HEK293 (cell line): ENCODE measurements around the gene SLX1A.
"Not testable (repeated sequence)": the region's sequence is repeated elsewhere in the genome, so short reads cannot be mapped to it uniquely, and the experiment has no call there.

ENCODE experiments used
- CTCF ChIA-PET: fragments of 350-600 bp; formaldehyde crosslinking; extraction: SDS; loops from one replicate; lab custom pipeline; 2021; ENCODE audit warnings: antibody characterized with exemption; lab: Yijun Ruan, JAX
- POLR2A ChIA-PET: fragments of 300-600 bp; formaldehyde crosslinking; extraction: SDS; loops from one replicate; lab custom pipeline; 2020; ENCODE audit warnings: antibody characterized with exemption, inconsistent platforms; lab: Yijun Ruan, JAX
- H3K27ac ChIP-seq: fragments of 200-500 bp; sonication (Bioruptor generic); 2 replicates; pipeline ENCODE4 v1.5.1; 2014; ENCODE audit warnings: low read depth, low read length, control low read depth, inconsistent platforms; ENCODE audit errors: extremely low read depth
- H3K36me3 ChIP-seq, 2 experiments: fragments of 200-500 bp in 1 of 2; sonication (Bioruptor generic) in 1 of 2; 1 replicate in 1 of 2; 2 replicates in 1 of 2; pipeline ENCODE4 v1.5.1; 2014 to 2017; ENCODE audit warnings: inconsistent platforms in 2 of 2, low read length in 2 of 2; ENCODE audit not compliant: control insufficient read depth in 2 of 2, insufficient read depth in 1 of 2
- H3K4me1 ChIP-seq: fragments of 200-500 bp; sonication (Bioruptor generic); 2 replicates; pipeline ENCODE4 v1.5.1; 2014; ENCODE audit warnings: mild to moderate bottlenecking, low read length, inconsistent platforms; ENCODE audit not compliant: control insufficient read depth, insufficient read depth
- H3K4me3 ChIP-seq: 2 replicates; pipeline ENCODE4 v1.5.1; 2011; ENCODE audit warnings: low read depth, mild to moderate bottlenecking, control low read depth, low read length, moderate library complexity
- H3K9me3 ChIP-seq: fragments of 200-500 bp; sonication (Bioruptor generic); 2 replicates; pipeline ENCODE4 v1.5.1; 2014; ENCODE audit warnings: low read depth, low read length, inconsistent platforms; ENCODE audit not compliant: control insufficient read depth, insufficient read depth
- GFI1B ChIP-seq: fragments of 450-650 bp; formaldehyde crosslinking; IDR thresholded peaks from 2 replicates; pipeline ENCODE4 v1.5.1; 2016; ENCODE audit warnings: missing biosample characterization, missing genetic modification characterization
- HOXD13 ChIP-seq: sonication (generic); formaldehyde crosslinking; IDR thresholded peaks from 2 replicates; pipeline ENCODE4 v1.8.0; 2022; ENCODE audit warnings: missing genetic modification reagents, borderline replicate concordance
- IKZF3 ChIP-seq: fragments of 450-650 bp; IDR thresholded peaks from 2 replicates; pipeline ENCODE4 v1.5.0; 2018; ENCODE audit warnings: missing biosample characterization, mild to moderate bottlenecking, missing genetic modification characterization, moderate library complexity
- ZFP37 ChIP-seq: fragments of 450-650 bp; formaldehyde crosslinking; IDR thresholded peaks from 2 replicates; pipeline ENCODE4 v1.5.1; 2016; ENCODE audit warnings: missing biosample characterization, missing genetic modification characterization
- ZNF138 ChIP-seq: fragments of 450-650 bp; formaldehyde crosslinking; IDR thresholded peaks from 2 replicates; pipeline ENCODE4 v1.5.1; 2016; ENCODE audit warnings: missing biosample characterization, missing genetic modification characterization, borderline replicate concordance
- ZNF214 ChIP-seq: fragments of 450-650 bp; formaldehyde crosslinking; IDR thresholded peaks from 2 replicates; pipeline ENCODE4 v1.5.1; 2017; ENCODE audit warnings: missing biosample characterization, mild to moderate bottlenecking, missing genetic modification characterization, borderline replicate concordance
- ZNF510 ChIP-seq: fragments of 450-650 bp; formaldehyde crosslinking; IDR thresholded peaks from 2 replicates; pipeline ENCODE4 v1.5.1; 2018; ENCODE audit warnings: mild to moderate bottlenecking, missing genetic modification characterization, missing biosample characterization; ENCODE audit not compliant: insufficient replicate concordance
- ZNF560 ChIP-seq: fragments of 450-650 bp; formaldehyde crosslinking; IDR thresholded peaks from 2 replicates; pipeline ENCODE4 v1.5.1; 2017; ENCODE audit warnings: missing biosample characterization, missing genetic modification characterization, borderline replicate concordance
- ZNF571 ChIP-seq: fragments of 450-650 bp; formaldehyde crosslinking; IDR thresholded peaks from 2 replicates; pipeline ENCODE4 v1.5.0; 2017; ENCODE audit warnings: missing biosample characterization, missing genetic modification characterization
- ZNF660 ChIP-seq: fragments of 450-650 bp; IDR thresholded peaks from 2 replicates; pipeline ENCODE4 v1.5.1; 2018; ENCODE audit warnings: missing biosample characterization, mild to moderate bottlenecking, missing genetic modification characterization
- TF ChIP-seq, protein P1 (sequence below): fragments of 450-650 bp; formaldehyde crosslinking; IDR thresholded peaks from 2 replicates; pipeline ENCODE4 v1.5.1; 2016; ENCODE audit warnings: missing biosample characterization, missing genetic modification characterization

SLX1A gene

GRCh38 chr16:30155188-30155587 is 38.5 kb upstream of the SLX1A start (continued):
- TF ChIP-seq GFI1B (no peak), ZNF138 (tag by site-specific recombination) (no peak)

- TF ChIP-seq HOXD13 (CRISPR knock-in tag) (no peak), ZNF214 (tag by site-specific recombination) (no peak), ZFP37 (no peak), IKZF3 (no peak)
- no peaks in the 10 kb centered on the region for H3K9me3 ChIP-seq
- H3K4me3 ChIP-seq = no peak overlapping the region
- H3K27ac ChIP-seq = no peak overlapping the region
- no peaks in the 10 kb centered on the region for H3K4me1 ChIP-seq
- CTCF ChIA-PET = interaction anchor here (0.5 to 0.6 kb wide), 2 partner anchors 26 to 66 kb away, joined by 4 to 5 read pairs; partner anchors contain the start of genes CORO1A and TBX6
- POLR2A ChIA-PET = no interaction called here
- no peaks in the 10 kb centered on the region for H3K36me3 ChIP-seq
Measured at GRCh38 chr16:30157214-30157613, 36.5 kb upstream of the SLX1A start.

GRCh38 chr16:30163538-30163937 is 30.1 kb upstream of the SLX1A start:
- Histone ChIP-seq H3K4me3 (no peak overlapping the region), H3K36me3 (no peaks in the 10 kb centered on the region), H3K9me3 (no peaks in the 10 kb centered on the region), H3K4me1 (no peaks in the 10 kb centered on the region), H3K27ac (no peak overlapping the region)
- ChIA-PET POLR2A (no interaction called here), CTCF (interaction anchor here (0.7 to 1.3 kb wide), 3 partner anchors 15 to 247 kb away, joined by 3 to 8 read pairs (median 3); partner anchors contain the start of gene GDPD3)
- TF ChIP-seq ZNF571 (tag by site-specific recombination) (no peak), GFI1B (no peak), ZNF138 (tag by site-specific recombination) (no peak)
- TF ChIP-seq, protein P1, sequence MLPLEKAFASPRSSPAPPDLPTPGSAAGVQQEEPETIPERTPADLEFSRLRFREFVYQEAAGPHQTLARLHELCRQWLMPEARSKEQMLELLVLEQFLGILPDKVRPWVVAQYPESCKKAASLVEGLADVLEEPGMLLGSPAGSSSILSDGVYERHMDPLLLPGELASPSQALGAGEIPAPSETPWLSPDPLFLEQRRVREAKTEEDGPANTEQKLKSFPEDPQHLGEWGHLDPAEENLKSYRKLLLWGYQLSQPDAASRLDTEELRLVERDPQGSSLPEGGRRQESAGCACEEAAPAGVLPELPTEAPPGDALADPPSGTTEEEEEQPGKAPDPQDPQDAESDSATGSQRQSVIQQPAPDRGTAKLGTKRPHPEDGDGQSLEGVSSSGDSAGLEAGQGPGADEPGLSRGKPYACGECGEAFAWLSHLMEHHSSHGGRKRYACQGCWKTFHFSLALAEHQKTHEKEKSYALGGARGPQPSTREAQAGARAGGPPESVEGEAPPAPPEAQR (tag by site-specific recombination) = no peak

- no peaks in the 10 kb centered on the region for H3K36me3 ChIP-seq
- ChIA-PET CTCF (no interaction called here), POLR2A (no interaction called here)
- no peak for TF ChIP-seq ZNF660
- no peak for TF ChIP-seq ZNF560 (tag by site-specific recombination)
- TF ChIP-seq ZNF510 (tag by site-specific recombination) = no peak
- no peaks in the 10 kb centered on the region for H3K4me1 ChIP-seq
- H3K4me3 ChIP-seq = no peak overlapping the region
- no peaks in the 10 kb centered on the region for H3K9me3 ChIP-seq
- H3K27ac ChIP-seq = no peak overlapping the region
Measured at GRCh38 chr16:30166202-30166902, 27.3 kb upstream of the SLX1A start.

DNA sequence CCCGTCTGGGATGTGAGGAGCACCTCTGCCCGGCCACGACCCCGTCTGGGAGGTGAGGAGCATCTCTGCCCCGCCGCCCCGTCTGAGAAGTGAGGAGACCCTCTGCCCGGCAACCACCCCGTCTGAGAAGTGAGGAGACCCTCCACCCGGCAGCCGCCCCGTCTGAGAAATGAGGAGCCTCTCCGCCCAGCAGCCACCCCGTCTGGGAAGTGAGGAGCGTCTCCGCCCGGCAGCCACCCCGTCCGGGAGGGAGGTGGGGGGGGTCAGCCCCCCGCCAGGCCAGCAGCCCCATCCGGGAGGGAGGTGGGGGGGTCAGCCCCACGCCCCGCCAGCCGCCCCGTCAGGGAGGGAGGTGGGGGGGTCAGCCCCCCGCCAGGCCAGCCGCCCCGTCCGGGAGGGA is 24.9 kb upstream of the SLX1A start:
- H3K27ac ChIP-seq, CTCF ChIA-PET, POLR2A ChIA-PET, H3K9me3 ChIP-seq, H3K36me3 ChIP-seq, H3K4me1 ChIP-seq, H3K4me3 ChIP-seq: not testable (repeated sequence)

DNA sequence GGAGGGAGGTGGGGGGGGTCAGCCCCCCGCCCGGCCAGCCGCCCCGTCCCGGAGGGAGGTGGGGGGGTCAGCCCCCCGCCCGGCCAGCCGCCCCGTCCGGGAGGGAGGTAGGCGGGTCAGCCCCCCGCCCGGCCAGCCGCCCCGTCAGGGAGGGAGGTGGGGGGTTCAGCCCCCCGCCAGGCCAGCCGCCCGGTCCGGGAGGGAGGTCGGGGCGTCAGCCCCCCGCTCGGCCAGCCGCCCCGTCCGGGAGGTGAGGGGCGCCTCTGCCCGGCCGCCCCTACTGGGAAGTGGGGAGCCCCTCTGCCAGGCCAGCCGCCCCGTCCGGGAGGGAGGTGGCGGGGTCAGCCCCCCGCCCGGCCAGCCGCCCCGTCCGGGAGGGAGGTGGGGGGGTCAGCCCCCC is 24.3 kb upstream of the SLX1A start:
- H3K4me3 ChIP-seq, H3K27ac ChIP-seq, H3K36me3 ChIP-seq, CTCF ChIA-PET, H3K4me1 ChIP-seq, POLR2A ChIA-PET, H3K9me3 ChIP-seq: not testable (repeated sequence)

GRCh38 chr16:30170145-30170544 is 23.5 kb upstream of the SLX1A start:
- H3K36me3 ChIP-seq, H3K9me3 ChIP-seq, H3K4me1 ChIP-seq, POLR2A ChIA-PET, H3K27ac ChIP-seq, H3K4me3 ChIP-seq, CTCF ChIA-PET: not testable (repeated sequence)
